Fibroblast of peridontal ligament (primary cell): ENCODE data around the gene RHOH.
A peak's percentile ranks its signal among the peaks of the same experiment; 100 is the strongest.
"Not testable (repeated sequence)": the region's sequence is repeated elsewhere in the genome, so short reads cannot be mapped to it uniquely, and the experiment has no call there.

Source experiments
- DNase-seq: peaks from one replicate; pipeline ENCODE4 v3.0.0-alpha.2; 2010; ENCODE audit errors: extremely low read depth

RHOH gene

GRCh38 chr4:40258627-40259026 lies 61.8 kb downstream of the RHOH start:
- DNase-seq, result no peak

GRCh38 chr4:40261231-40262076 lies 64.6 kb downstream of the RHOH start:
- no peak for DNase-seq

- no peak for DNase-seq
These were observed 65.3 kb downstream of the RHOH start for GRCh38 chr4:40262077-40262528.

GRCh38 chr4:40262861-40263260 lies 66.0 kb downstream of the RHOH start:
- no peak for DNase-seq

GRCh38 chr4:40264497-40264896 lies 67.7 kb downstream of the RHOH start:
- peak; percentile 75 for DNase-seq

- DNase-seq, result peak; percentile 19
These were observed 68.4 kb downstream of the RHOH start for GRCh38 chr4:40264995-40265909.

GRCh38 chr4:40265910-40266274 lies 69.1 kb downstream of the RHOH start:
- DNase-seq, result no peak

- no peak for DNase-seq
These were observed 72.3 kb downstream of the RHOH start for GRCh38 chr4:40269133-40269532.

GRCh38 chr4:40270609-40271008 lies 73.8 kb downstream of the RHOH start:
- no peak for DNase-seq

GRCh38 chr4:40275065-40275730 lies 78.4 kb downstream of the RHOH start:
- no peak for DNase-seq

- DNase-seq, result no peak
These were observed 79.7 kb downstream of the RHOH start for GRCh38 chr4:40276546-40276945.

GRCh38 chr4:40280586-40280985 lies 83.8 kb downstream of the RHOH start:
- DNase-seq, result no peak

- DNase-seq, result no peak
These were observed 84.3 kb downstream of the RHOH start for GRCh38 chr4:40281099-40281498.

- DNase-seq, result no peak
These were observed 85.1 kb downstream of the RHOH start for GRCh38 chr4:40281913-40282312.

GRCh38 chr4:40282857-40283256 lies 86.0 kb downstream of the RHOH start:
- DNase-seq, result not testable (repeated sequence)

- DNase-seq, result no peak
These were observed 86.6 kb downstream of the RHOH start for GRCh38 chr4:40283413-40283812.

GRCh38 chr4:40283968-40284367 lies 87.1 kb downstream of the RHOH start:
- no peak for DNase-seq

GRCh38 chr4:40285692-40286091 lies 88.9 kb downstream of the RHOH start:
- no peak for DNase-seq

GRCh38 chr4:40288566-40288965 lies 91.7 kb downstream of the RHOH start:
- DNase-seq, result no peak

GRCh38 chr4:40289366-40290188 lies 92.7 kb downstream of the RHOH start:
- DNase-seq, result peak; percentile 7

GRCh38 chr4:40290611-40291186 lies 93.9 kb downstream of the RHOH start:
- DNase-seq, result not testable (repeated sequence)
